Left kidney (tissue), 2 donors: Measurements from ENCODE around the gene ROBO1. TPM values are rescaled to one million over a fixed set of nuclear protein-coding genes. Genes with fewer than 3 reads are reported as not detected.
A peak's percentile ranks its signal among the peaks of the same experiment; 100 is the strongest.

Experiments used
- DNase-seq: peaks from one replicate; pipeline ENCODE4 v3.0.0-alpha.2; 2013
- polyA plus RNA-seq: library from polyadenylated mRNA; unstranded; fragments of 120-200 nt; gene quantifications from one replicate; pipeline ENCODE4 v1.2.1, GENCODE V29; 2013; ENCODE audit not compliant: insufficient read length

The ROBO1 gene
- polyA plus RNA-seq, 1 donor, result 130 TPM

GRCh38 chr3:79162653-79163052, 605.1 kb downstream of the ROBO1 start:
- no peak for DNase-seq

GRCh38 chr3:79161941-79162340, 605.9 kb downstream of the ROBO1 start:
- DNase-seq, result no peak

GRCh38 chr3:79160421-79160820, 607.4 kb downstream of the ROBO1 start:
- no peak for DNase-seq

GRCh38 chr3:79159736-79160135, 608.1 kb downstream of the ROBO1 start:
- no peak for DNase-seq

GRCh38 chr3:79157191-79157590, 610.6 kb downstream of the ROBO1 start:
- DNase-seq, result no peak

- DNase-seq, result no peak
Measured at GRCh38 chr3:79154865-79155264, 612.9 kb downstream of the ROBO1 start.

GRCh38 chr3:79148786-79149185, 619.0 kb downstream of the ROBO1 start:
- no peak for DNase-seq

- no peak for DNase-seq
Measured at GRCh38 chr3:79146024-79146423, 621.8 kb downstream of the ROBO1 start.

GRCh38 chr3:79140708-79141107, 627.1 kb downstream of the ROBO1 start:
- DNase-seq, result no peak

GRCh38 chr3:79139395-79140068, 628.3 kb downstream of the ROBO1 start:
- DNase-seq, result no peak

- no peak for DNase-seq
Measured at GRCh38 chr3:79125313-79125984, 642.3 kb downstream of the ROBO1 start.

GRCh38 chr3:79115458-79115857, 652.3 kb downstream of the ROBO1 start:
- DNase-seq, result no peak

- no peak for DNase-seq
Measured at GRCh38 chr3:79113876-79114275, 653.9 kb downstream of the ROBO1 start.

- no peak for DNase-seq
Measured at GRCh38 chr3:79111375-79112052, 656.3 kb downstream of the ROBO1 start.

- DNase-seq, result no peak
Measured at GRCh38 chr3:79109754-79110153, 658.0 kb downstream of the ROBO1 start.

- DNase-seq, result no peak
Measured at GRCh38 chr3:79103307-79103706, 664.5 kb downstream of the ROBO1 start.

- DNase-seq, result no peak
Measured at GRCh38 chr3:79097964-79098660, 669.7 kb downstream of the ROBO1 start.

GRCh38 chr3:79094654-79095053, 673.1 kb downstream of the ROBO1 start:
- DNase-seq, result no peak

- DNase-seq, result peak; percentile 68
Measured at GRCh38 chr3:79086514-79086913, 681.3 kb downstream of the ROBO1 start.

GRCh38 chr3:79085171-79085570, 682.6 kb downstream of the ROBO1 start:
- no peak for DNase-seq

GRCh38 chr3:79081335-79081734, 686.5 kb downstream of the ROBO1 start:
- no peak for DNase-seq

- DNase-seq, result no peak
Measured at GRCh38 chr3:79074558-79074957, 693.2 kb downstream of the ROBO1 start.

- no peak for DNase-seq
Measured at GRCh38 chr3:79067734-79068133, 700.1 kb downstream of the ROBO1 start.
